ENCODE data around the gene NGEF.
"Not testable (repeated sequence)": the region's sequence is repeated elsewhere in the genome, so short reads cannot be mapped to it uniquely, and the experiment has no call there.

The NGEF gene

DNA sequence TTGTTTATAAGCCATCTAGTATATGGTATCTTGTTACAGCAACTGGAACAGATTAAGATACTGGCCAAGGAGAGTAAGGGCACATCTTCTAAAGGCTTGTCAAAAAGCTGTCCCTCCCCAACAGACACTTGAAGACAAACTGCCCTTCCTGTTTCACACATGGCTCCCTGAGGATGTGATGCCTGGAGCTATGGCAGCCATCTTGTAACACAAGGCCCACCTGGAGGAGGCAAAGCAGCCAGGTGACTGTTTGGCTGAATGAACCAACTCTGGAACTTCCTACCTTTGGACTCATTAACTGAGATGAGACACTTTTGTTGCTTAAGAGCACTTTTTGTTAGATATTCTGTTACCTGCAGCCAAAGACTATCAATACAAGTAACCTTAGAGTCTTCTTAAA, 88.6 kb downstream of the NGEF start:
- DNase-seq: no peak

DNA sequence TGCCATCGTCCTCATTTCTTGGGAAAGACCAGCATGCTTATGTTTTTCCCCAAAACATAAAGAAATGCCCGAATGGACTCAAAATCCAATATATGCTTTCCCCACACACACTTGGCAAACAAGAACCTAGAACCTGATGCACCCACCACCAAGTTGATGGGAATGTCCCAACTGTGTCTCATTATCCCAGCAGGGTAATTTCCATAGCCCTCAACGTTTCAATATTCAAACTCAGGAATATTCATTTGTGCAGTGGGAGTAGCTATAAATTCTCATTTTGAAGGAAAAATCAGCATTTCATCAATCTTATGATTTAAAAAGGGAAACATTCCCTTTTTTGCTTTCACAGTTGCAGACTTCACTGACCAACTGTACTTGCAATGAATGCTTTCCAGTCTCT, 92.3 kb downstream of the NGEF start:
- no peak for DNase-seq

GRCh38 chr2:232920055-232920454, 93.0 kb downstream of the NGEF start:
- no peak for DNase-seq

DNA sequence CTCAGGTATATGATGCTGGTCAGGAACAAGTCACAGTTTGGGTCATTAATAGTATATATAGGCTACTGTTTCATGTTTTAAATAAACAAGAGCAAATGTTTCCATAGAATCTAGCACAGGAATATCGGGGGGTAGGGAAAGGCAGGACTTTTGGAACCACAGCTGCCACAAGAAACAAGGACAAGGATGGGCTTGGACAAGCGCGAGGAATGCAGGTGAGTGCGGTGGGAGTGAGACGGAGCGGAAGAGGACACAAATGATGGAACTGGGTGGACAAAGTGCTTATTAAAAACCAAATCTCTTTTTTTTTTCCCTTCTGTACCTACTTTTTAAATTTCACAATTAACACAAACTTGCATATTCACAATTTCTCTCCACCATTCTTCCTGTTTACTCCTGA, 93.9 kb downstream of the NGEF start:
- no peak for DNase-seq

GRCh38 chr2:232913903-232914302, 99.2 kb downstream of the NGEF start:
- DNase-seq: no peak

GRCh38 chr2:232911712-232912277, 101.3 kb downstream of the NGEF start:
- no peak for DNase-seq

GRCh38 chr2:232910376-232910775, 102.7 kb downstream of the NGEF start:
- DNase-seq: no peak

GRCh38 chr2:232908695-232909094, 104.4 kb downstream of the NGEF start:
- no peak for DNase-seq

GRCh38 chr2:232907718-232908085, 105.4 kb downstream of the NGEF start:
- DNase-seq: not testable (repeated sequence)

DNA sequence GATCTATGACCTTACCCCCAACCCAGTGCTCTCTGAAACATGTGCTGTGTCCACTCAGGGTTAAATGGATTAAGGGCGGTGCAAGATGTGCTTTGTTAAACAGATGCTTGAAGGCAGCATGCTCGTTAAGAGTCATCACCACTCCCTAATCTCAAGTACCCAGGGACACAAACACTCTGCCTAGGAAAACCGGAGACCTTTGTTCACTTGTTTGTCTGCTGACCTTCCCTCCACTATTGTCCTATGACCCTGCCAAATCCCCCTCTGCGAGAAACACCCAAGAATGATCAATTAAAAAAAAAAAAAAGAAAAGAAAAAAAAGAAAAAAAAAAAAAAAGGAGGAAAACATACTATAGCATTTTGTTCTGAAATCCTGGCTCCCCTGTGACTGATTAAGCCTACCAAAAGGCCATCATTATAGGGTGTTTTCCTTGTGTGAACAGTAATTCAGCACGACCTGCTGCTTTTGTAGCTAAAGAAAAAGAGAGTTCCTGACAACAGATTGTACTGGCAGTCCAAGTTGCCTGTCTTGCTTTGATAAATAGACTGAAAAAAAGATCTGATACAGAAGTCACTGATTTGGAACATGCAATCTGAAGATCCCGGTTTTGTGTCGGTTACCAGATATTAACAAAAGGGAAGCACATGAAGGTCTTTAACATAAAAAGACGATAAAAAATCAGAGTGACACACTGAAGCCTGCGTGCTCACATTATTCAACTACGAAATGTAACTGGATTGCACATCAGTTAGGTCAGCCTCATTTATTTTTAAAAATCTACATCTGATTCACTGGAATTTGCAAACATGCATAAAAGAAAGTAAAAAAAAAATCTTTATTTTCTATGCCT, 106.0 kb downstream of the NGEF start:
- DNase-seq: not testable (repeated sequence)

DNA sequence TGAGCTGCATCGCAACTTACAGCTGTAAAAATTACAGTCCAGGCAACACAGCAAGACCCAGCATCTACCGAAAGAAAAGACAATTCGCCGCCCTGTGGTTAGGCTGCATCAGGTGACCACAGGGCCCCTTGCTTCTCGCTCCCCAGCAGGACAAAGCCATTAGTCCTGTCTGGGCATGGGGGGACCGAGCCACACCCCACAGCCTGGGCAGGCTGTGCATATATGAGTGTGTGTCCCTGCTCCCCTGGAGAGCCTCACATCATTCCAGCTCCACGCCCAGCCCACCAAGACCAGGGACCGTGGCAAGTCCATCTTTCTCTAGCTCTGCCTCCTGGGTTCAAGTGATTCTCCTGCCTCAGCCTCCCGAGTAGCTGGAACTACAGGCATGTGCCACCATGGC, 109.1 kb downstream of the NGEF start:
- no peak for DNase-seq

- DNase-seq: no peak
Measured at GRCh38 chr2:232901736-232902578, 111.1 kb downstream of the NGEF start.

DNA sequence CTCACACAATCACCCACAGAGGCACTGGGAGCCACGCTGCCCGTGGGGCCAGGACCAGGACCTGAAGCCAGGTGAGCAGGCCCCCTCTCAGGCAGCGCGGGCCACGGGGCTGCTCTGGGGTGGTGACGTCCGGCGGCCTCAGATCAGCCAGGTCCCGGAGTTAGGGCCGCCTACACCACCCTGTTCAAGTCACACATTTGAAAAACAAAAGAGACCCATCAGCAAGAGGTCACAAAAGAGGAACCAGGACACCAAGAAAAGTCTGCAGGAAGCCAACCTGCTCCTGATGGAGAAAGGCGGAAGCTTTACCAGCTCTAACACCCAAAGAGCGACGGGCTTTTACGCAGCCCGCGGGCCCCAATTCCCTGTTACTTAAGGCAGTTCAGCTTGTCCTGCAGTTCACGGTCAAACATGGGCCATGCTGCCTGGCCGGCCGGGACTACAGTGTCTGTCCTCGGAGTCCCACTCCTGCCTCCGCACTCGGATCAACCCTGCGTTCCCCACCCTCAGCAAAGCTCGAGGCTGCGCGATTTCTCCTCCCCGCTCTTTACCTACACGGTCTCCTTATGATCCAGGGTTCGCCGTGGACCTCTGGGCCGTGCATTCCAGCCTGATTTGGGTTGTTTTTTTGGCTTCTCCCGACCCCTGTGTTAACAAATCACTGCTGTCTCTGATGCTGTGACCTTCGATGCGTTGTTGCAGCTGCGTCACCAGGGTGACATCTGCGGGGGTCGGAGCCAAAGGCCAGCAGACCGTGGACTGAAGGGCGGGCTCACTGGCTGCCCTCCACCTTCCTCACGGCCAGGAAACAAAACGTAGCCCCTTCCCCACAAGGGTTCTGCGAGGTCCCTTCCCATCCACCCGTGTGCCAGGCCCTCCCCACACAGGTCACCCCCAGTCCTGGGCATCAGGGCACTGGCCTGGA, 112.0 kb downstream of the NGEF start:
- no peak for DNase-seq

- DNase-seq: no peak
Measured at GRCh38 chr2:232898592-232899543, 114.2 kb downstream of the NGEF start.

GRCh38 chr2:232897598-232898408, 115.3 kb downstream of the NGEF start:
- peak; percentile 14 for DNase-seq

- no peak for DNase-seq
Measured at GRCh38 chr2:232896720-232897597, 116.1 kb downstream of the NGEF start.

GRCh38 chr2:232896111-232896510, 116.9 kb downstream of the NGEF start:
- no peak for DNase-seq

DNA sequence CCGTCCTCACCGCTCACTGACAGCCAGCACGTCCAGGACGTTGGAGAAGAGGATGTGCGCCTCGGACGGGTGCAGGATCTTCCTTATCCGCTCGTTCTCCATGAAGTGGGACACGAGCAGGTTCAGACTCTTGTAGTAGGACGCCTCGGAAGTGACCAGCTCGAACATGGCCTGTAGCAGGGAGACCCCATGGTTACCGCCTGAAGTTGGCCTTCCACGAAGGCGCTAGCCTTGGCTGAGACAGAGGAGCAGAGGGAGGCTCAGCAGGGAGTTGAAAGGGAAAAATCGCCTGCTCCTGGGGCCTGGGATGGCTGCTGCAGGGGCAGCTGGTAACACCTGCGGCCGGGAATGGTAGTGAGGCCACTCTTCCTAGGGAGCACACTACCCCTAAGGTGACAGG, 118.3 kb downstream of the NGEF start:
- no peak for DNase-seq

GRCh38 chr2:232894251-232894650, 118.8 kb downstream of the NGEF start:
- DNase-seq: no peak

DNA sequence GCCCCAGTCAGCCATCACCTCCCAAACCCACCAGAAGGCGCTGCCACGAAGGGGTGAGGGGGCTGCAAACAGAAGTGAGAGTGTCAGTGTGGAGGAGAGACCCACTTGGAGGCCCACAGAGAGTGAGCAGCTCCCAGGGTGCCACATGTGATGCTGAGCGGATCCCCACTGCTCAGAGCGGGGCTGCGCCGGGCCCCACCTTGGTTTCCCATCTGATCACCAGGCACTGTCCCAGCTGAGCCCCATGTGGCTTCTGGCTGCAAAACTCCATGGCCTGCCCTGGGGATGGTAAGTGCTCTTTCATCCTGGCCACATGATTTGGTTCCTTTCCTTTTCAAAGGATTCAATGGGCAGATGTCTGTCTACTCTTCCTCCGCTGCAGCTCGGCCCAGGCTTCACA, 119.2 kb downstream of the NGEF start:
- DNase-seq: no peak

Data from activated T-cell treated with anti-CD3 and anti-CD28 coated beads for 4 hours (primary cell).